LNCaP clone FGC (cell line): ENCODE data around the gene SLIT1.

ENCODE experiments used
- DNase-seq: peaks from one replicate; pipeline ENCODE4 v3.0.0-alpha.2; 2011; ENCODE audit warnings: low read depth
- H3K4me3 ChIP-seq: 2 replicates; pipeline ENCODE4 v1.5.1; 2011; ENCODE audit warnings: mild to moderate bottlenecking, low read depth, low read length, control low read depth
- TF ChIP-seq, protein P1 (sequence below): IDR thresholded peaks from 2 replicates; pipeline ENCODE4 v1.5.1; 2012; ENCODE audit warnings: mild to moderate bottlenecking; ENCODE audit not compliant: control insufficient read depth, insufficient read depth; ENCODE audit errors: extremely low read depth

Gene SLIT1

DNA sequence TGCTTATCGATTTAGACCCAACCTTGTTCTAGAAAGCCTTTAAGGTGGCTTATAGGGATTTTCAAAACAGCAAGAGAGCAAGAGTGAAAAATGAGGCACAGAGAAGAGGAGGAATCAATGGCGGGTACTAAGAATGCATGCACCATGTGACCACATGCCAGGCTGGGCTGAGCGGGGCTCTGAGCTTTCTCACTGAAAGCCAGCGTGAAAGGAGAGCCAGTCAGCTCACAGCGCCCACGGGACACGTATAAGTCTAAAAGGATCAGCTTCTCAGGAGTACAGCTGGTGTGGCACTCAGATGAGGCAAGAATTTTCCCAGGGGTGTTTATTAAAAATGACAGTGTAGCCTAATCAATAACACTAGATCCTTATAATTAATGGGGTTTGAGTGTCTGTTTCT, 114.3 kb downstream of the SLIT1 start:
- TF ChIP-seq, protein P1, sequence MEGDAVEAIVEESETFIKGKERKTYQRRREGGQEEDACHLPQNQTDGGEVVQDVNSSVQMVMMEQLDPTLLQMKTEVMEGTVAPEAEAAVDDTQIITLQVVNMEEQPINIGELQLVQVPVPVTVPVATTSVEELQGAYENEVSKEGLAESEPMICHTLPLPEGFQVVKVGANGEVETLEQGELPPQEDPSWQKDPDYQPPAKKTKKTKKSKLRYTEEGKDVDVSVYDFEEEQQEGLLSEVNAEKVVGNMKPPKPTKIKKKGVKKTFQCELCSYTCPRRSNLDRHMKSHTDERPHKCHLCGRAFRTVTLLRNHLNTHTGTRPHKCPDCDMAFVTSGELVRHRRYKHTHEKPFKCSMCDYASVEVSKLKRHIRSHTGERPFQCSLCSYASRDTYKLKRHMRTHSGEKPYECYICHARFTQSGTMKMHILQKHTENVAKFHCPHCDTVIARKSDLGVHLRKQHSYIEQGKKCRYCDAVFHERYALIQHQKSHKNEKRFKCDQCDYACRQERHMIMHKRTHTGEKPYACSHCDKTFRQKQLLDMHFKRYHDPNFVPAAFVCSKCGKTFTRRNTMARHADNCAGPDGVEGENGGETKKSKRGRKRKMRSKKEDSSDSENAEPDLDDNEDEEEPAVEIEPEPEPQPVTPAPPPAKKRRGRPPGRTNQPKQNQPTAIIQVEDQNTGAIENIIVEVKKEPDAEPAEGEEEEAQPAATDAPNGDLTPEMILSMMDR: no peak
- DNase-seq: no peak
- no peak overlapping the region for H3K4me3 ChIP-seq

DNA sequence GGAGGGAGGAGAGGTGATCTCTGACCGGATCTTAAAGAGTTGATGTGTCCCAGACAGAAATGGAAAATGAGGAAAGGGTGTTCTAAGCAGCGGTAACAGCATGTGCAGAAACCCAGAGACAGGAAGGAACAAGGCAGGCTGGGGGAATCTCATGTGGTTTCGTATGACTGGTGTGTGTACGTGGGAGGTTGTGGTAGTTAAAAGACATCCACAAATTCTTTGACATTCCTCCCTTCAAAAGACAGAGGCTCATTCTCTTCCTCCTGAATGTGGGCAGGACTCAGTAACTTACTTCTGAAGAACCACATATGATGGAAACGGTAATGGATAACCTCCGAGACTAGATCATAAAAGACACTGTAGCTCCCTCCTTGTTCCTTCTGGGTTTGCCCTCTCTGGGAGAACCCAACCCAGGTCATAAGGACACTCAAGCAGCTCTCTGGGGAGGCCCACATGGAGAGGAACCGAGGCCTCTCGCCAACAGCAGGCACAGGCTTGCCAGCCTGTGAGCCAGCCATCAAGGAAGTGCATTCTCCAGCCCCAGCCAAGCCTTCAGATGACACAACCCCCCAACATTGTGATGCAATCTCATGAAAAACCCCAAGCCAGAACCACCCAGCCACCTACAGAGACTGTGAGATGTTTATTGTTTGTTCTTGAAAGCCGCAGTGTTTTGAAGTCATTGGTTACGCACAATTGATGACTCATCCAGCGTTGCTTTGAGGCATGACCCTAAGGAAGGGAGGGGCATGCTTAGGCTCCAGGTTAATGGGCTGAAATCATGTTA, 116.0 kb downstream of the SLIT1 start:
- DNase-seq: no peak
- TF ChIP-seq, protein P1: no peak
- no peak overlapping the region for H3K4me3 ChIP-seq

DNA sequence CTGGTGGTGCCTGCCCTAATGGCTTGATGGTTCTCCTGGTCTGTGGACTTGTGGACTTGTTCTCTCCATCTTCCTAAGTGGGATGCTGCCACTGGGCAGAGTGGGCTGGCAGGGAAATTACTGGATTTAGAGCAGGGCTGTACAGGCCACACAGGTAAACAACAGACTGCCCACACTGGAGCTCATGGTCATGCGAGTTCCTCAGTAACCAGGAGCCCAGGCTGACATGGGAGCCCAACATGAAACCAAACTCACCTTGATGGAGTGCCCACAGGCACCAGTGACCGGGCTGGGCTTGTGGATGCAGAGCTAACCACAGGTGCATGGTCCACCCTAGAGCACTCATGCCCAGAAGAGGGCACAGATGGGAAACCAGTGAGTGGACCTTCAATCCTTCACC, 116.7 kb downstream of the SLIT1 start:
- TF ChIP-seq, protein P1: no peak
- H3K4me3 ChIP-seq: no peak overlapping the region
- no peak for DNase-seq

DNA sequence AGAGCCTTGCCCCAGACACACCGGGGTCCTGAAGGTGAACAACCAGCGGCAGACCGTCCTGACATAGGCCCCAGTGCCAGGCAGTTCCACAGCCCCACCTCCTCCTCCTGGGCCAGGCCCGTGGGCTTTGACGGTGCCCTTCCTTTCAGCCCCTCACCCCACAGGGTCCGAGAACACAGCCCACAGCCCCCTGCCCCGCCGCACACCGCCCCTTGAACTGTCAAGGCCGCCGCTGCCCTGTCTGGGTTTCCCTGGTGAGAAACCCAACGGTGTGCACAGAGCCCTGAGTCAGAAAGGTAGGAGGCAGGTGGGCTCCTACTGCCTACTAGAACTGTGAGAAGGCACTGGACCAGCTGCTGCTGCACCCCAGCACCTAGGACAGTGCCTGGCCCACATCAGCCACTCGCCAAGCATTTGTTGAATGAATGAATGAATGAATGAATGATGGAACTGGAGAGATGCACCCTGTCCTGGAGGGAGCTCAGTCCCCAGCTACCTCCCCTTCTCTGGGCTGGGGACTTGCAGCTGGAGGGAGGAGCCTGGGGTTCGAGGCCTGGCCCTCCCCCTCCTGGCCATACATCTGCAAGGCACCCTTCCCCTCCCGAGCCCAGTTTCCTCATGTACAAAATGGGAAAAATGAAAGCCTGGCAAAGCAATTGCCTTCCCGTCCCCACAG, 117.9 kb downstream of the SLIT1 start:
- TF ChIP-seq, protein P1: no peak
- H3K4me3 ChIP-seq: no peak overlapping the region
- no peak for DNase-seq

DNA sequence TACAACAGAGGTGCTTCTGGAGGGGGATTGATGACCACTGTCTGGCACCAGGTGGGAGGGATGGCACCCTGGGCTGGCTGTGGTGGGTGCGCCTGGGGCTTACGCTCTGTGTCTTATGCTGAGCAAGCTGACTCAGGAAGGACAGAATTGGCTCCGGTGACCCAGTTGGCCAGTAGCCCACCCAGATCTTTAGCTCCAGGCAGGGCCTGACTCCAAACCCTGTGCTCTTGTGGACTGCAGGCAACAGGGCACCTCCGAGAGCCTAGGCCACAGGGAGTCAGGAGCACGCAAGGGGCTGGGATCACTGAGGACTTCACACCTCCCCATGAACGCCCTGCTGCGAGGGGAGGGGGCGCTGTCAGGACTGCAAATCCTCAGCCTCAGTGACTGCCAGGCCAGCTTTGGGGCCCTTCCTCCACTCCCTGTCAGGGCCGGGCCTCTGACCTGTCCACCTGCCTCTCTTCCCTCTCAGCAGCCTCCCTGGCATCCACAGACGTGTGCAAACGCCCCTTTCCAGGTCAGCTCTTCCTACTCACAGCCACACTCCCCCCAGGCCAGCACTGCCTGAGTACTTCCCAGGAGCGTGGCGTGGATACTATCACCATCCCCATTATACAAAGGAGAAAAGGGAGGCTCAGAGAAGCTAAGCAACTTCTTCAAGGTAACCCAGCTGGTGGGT, 118.7 kb downstream of the SLIT1 start:
- TF ChIP-seq, protein P1: no peak
- no peak for DNase-seq

DNA sequence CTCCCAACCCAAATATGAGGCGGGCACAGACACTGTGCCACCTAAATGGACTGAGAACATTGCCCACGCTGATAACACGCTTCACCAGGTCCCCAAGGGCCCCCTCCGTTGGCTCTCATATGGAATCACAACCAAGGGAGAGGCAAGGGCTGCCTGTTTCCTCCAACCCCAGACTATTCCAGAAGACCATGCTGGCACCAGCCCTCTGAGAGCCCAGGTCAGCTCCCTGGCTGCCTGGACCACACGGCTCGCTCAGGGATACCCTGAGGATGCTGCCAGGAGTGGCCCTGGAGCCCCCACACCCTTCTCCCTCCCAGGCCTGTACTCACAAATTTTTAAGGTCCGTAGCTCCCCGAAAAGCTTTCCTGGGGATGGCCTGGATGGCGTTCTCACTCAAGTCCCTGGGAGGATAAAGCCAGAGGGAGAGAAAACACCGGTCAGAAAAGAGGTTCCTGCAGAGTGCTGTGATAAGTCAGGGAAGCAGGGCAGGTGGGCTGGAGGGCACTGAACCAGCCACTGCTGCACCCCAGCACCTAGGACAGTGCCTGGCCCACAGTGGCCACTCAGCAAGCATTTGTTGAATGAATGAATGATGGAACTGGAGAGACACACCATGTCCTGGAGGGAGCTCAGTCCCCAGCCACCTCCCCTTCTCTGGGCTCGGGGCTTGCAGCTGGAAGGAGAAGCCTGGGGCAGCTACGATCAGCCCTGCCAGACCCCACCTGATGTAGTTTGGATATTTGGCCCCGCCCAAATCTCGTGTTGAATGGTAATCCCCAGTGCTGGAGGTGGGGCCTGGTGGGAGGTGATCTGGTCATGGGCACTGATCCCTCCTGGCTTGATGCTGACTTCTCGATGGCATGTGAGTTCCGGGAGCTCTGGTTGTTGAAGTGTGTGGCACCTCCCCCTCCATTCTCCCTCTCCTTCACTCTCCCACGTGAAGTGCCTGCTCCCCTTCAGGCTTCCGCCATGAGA, 119.8 kb downstream of the SLIT1 start:
- TF ChIP-seq, protein P1: no peak
- no peak for DNase-seq
- no peak overlapping the region for H3K4me3 ChIP-seq

More for the DNA sequence above, 118.7 kb downstream of the SLIT1 start:
- no peak overlapping the region for H3K4me3 ChIP-seq
